HG02884 (cell line): Measurements from ENCODE around the gene CH25H.

Source experiments
- ATAC-seq: cut with Tn5 transposase; IDR thresholded peaks from one replicate; pipeline ENCODE4 v1.9.1; 2021; ENCODE audit warnings: mild to moderate bottlenecking, moderate library complexity; ENCODE audit not compliant: unreplicated experiment

CH25H gene

DNA sequence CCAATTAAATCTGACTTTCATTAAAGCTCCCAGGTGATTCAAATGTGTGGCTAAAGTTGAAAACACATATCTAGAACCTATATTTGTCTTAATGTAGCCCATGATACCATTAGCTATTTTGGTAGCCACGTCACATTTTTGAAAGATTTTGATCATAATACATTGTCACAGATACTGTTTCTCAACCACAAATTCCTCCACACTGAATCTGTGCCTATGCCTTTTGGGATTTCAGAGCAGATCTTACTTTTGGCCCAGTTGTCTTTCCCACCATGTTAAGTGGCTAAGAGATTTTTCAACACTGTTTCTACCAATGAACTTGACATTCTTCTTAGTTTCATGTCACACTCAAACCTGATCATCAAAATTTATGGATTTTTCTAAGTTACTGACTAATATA lies 47.4 kb downstream of the CH25H start:
- no peak for ATAC-seq

- no peak for ATAC-seq
These were observed 47.8 kb downstream of the CH25H start for GRCh38 chr10:89159316-89159715.

DNA sequence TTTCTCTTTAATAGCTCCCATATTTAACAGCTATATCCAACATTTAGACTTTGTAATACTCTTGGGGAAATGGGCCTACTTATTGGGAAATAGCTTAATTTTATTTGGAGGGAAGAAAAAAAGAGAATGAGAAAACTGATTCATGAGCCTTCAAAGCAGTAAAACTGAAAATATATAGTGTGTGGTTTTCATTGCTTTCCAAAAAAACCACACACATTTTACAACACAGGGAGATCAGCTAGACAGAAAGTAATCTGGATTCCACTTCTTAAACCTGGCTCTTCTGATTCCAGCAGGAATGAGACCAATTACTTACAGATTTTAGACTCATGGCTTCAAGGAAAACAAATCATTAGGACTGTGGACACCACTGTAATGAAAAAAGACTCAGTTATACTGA lies 48.7 kb downstream of the CH25H start:
- ATAC-seq = no peak

DNA sequence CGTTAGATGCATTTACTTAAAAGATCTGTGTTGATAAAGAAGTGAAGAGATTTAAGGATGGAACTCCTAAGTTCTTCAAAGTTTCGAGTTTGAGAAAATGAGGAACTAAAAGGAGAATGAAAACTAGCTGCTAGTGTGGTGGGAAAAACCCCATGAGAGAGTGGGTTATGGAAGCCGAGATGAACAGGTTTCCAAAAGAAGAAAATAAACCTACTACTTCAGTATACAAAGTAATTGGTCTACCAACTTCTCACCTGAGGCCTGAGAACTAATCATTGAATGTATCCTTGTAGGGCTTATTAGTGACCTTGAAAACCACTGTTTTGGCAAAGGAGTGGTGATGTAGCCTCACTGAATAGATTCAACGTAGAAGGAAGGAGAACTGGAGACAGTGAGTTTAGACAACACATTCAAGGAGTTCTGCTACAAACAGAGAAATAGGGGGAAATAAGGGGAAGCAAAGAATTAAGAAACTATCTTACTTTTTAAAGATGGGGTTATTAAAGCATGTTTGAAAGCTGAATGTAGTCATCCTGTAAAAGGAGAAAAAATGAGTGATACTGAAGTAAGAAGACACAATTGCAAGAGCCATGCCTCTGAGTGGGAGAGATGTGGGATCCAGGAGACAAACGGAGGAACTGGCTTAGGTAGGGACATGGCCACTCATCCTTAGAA lies 50.8 kb downstream of the CH25H start:
- ATAC-seq = no peak
